ENCODE data around the gene ABI3BP.

Gene ABI3BP

DNA sequence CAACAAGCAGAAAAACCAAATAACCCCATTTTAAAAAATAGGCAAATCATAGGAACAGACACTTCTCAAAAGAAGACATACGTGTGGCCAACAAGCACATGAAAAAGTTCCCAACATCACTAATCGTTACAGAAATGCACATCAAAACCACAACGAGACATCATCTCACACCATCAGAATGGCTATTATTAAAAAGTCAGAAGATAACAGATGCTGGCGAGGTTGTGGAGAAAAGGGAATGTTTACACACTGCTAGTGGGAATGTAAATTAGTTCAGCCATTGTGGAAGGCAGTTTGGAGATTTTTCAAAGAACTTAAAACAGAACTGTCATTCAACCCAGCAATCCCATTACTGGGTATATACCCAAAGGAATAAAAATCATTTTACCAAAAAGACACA, 60.7 kb downstream of the ABI3BP start:
- no peak for DNase-seq (ENCODE audit: low read depth)
- H3K4me3 ChIP-seq (ENCODE audit: low read depth, low read length): no peak overlapping the region
- TF ChIP-seq, protein P1, sequence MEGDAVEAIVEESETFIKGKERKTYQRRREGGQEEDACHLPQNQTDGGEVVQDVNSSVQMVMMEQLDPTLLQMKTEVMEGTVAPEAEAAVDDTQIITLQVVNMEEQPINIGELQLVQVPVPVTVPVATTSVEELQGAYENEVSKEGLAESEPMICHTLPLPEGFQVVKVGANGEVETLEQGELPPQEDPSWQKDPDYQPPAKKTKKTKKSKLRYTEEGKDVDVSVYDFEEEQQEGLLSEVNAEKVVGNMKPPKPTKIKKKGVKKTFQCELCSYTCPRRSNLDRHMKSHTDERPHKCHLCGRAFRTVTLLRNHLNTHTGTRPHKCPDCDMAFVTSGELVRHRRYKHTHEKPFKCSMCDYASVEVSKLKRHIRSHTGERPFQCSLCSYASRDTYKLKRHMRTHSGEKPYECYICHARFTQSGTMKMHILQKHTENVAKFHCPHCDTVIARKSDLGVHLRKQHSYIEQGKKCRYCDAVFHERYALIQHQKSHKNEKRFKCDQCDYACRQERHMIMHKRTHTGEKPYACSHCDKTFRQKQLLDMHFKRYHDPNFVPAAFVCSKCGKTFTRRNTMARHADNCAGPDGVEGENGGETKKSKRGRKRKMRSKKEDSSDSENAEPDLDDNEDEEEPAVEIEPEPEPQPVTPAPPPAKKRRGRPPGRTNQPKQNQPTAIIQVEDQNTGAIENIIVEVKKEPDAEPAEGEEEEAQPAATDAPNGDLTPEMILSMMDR (IDR thresholded peaks at IDR 0.05; ENCODE audit: low read depth, low read length, missing control alignments): no peak

DNA sequence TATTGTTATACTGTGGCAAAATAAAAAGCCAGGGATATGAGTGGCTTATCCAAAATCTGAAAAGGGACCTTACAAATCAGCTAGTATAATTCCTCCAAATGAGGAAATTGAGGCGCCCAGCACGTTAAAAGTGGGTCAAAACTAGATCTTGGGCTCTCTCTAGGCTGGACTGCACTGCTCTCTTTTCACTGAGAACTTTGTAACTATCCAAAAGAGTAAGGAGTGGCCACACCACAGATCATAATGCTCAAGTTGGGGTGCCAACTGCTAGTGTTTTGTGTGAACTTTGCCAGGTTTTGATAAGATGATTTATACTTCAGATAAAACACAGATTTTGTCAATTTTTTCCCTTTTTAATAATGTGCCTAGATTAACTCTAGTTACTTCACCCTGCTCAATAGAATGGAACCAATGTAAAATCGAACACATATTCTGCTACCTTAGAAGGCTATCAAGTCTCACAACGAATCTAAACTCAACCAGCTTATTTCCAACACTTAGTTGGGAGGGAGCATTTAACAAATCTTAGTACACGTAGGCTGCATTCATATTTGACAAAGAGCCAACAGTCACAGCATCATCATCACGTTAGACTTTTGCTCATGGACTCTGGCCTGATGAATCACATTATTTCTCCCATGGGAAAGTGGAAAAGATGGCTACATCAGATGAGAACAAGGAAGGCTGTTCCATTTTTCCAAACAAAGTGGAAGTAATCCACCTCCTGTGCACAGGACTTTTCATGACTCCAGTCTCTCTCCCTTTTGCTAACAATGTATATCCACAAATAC, 64.4 kb downstream of the ABI3BP start:
- DNase-seq (ENCODE audit: low read depth): no peak
- TF ChIP-seq, protein P1 (IDR thresholded peaks at IDR 0.05; ENCODE audit: low read depth, low read length, missing control alignments): no peak
- H3K4me3 ChIP-seq (ENCODE audit: low read depth, low read length): no peak overlapping the region

DNA sequence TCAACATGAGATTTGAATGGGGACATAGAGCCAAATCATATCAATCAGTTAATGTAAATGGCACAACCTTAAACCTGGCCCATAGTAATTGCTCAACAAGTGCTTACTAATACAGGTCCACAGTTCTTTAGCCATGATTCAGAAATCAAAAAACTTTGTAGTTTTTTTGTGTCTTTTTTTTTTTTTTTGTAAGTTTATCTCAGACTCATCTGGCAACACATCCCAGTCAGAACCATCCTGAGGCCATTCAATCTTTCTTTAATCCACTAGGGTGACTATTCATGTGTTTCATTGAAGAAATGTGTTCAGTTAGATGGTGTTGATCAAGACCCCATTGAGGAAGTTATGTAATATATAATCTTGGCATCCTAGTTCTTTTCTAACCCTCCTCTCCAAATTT, 65.4 kb downstream of the ABI3BP start:
- no peak for DNase-seq (ENCODE audit: low read depth)

DNA sequence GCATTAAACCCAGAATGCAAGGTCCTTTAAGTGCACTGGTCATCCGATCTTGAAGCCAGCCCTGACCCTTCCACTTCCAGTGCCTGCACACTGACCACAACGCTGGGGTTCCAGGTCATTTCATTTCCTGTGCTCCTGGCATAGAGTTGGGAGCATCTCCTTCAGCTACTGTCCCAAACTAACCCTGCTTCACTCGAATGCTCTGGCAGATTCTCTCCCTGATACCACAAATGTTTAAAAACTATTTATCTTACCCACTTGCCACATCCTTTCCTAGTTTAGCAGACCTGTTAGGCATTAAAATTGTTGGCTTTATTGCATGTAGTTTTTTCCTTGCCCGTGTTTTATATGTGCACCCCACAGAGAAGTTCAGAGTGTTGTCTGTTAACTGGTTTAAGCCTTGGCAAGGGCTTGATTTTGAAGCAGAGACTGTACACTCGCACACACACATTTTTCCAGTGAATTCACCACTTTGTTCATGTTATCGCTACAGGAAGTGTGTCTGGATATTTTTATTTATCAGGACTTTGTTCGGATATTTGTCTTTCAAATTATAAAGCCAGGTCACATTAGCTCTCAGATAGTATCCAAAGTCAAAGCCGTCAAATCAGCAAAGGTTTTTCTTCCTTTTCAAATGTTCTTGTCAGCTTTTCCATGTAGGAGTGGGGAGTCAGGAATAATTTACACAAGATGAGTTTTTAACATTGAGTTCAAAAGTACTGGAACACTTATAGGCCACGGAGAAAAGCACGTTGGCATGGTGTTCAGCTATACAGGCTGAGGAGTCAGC, 77.3 kb downstream of the ABI3BP start:
- no peak overlapping the region for H3K4me3 ChIP-seq (ENCODE audit: low read depth, low read length)
- no peak for DNase-seq (ENCODE audit: low read depth)
- TF ChIP-seq, protein P1 (IDR thresholded peaks at IDR 0.05; ENCODE audit: low read depth, low read length, missing control alignments): no peak

More for the DNA sequence above, 65.4 kb downstream of the ABI3BP start:
- no peak overlapping the region for H3K4me3 ChIP-seq (ENCODE audit: low read depth, low read length)
- TF ChIP-seq, protein P1 (IDR thresholded peaks at IDR 0.05; ENCODE audit: low read depth, low read length, missing control alignments): no peak

DNA sequence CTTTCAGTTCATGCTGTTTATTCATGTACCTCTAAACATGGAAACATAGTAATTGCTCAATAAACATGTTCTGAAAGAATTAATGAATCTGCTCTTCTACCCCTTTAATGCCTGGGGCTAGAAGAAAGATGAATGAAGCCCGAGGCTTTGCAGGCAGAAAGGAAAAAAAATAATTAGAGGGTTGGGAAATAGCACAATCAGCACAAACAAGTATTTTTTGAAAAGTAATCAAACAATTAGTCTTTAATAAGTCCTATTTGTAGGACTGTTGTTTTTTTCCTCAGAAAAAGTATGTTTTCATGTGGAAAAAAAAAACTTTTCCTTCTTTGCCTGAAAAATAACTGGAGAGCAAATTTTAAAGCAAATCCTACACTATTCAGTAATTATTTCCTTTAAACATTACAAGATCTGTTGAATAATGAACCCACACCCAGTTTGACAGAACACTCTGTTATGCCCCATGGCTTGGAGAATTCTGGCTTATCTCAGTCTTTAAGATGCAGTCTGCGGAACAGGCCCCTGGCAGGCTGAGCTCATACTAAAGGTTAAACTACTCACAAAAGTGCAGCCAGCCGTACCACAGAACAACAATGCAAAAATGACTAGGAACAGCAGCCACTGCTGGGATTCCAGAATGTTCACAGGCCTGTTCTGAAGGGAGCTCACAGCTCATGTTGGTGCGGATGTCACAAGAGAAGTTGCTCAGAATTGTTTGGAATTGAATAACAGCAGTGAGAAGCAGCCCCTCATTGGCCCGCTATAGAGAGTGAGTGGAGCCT, 79.2 kb downstream of the ABI3BP start:
- no peak for DNase-seq (ENCODE audit: low read depth)
- TF ChIP-seq, protein P1 (IDR thresholded peaks at IDR 0.05; ENCODE audit: low read depth, low read length, missing control alignments): no peak
- H3K4me3 ChIP-seq (ENCODE audit: low read depth, low read length): no peak overlapping the region

DNA sequence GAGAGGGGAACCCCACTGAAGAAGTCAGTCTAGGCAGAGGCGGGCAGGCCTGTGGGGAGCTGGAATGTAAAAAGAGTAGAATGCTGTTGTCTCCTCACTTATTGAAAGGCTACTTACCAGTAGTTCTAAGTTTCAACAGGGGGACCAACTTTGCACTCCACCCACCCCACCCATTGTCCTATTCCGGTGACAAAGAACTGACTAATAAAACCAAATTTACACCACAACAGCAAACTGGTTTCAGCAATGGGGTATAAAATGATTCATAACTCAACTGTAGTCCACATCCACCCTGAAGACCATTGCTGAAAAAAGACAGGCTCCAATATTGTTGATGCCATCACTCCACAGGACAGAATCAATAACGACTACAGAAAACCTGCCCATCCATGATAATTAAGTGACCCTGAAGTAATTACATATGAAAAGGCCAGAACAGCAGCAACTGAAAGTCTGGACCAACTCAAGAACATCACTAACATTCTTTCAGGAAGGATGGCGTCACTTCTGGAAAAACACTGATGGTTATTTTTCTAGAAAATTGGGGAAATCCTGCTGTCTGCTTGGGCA, 80.2 kb downstream of the ABI3BP start:
- no peak for DNase-seq (ENCODE audit: low read depth)
- TF ChIP-seq, protein P1 (IDR thresholded peaks at IDR 0.05; ENCODE audit: low read depth, low read length, missing control alignments): no peak
- H3K4me3 ChIP-seq (ENCODE audit: low read depth, low read length): no peak overlapping the region

Measured in GM12864 (cell line).